ENCODE results near the gene CHMP2A.

The CHMP2A gene

DNA sequence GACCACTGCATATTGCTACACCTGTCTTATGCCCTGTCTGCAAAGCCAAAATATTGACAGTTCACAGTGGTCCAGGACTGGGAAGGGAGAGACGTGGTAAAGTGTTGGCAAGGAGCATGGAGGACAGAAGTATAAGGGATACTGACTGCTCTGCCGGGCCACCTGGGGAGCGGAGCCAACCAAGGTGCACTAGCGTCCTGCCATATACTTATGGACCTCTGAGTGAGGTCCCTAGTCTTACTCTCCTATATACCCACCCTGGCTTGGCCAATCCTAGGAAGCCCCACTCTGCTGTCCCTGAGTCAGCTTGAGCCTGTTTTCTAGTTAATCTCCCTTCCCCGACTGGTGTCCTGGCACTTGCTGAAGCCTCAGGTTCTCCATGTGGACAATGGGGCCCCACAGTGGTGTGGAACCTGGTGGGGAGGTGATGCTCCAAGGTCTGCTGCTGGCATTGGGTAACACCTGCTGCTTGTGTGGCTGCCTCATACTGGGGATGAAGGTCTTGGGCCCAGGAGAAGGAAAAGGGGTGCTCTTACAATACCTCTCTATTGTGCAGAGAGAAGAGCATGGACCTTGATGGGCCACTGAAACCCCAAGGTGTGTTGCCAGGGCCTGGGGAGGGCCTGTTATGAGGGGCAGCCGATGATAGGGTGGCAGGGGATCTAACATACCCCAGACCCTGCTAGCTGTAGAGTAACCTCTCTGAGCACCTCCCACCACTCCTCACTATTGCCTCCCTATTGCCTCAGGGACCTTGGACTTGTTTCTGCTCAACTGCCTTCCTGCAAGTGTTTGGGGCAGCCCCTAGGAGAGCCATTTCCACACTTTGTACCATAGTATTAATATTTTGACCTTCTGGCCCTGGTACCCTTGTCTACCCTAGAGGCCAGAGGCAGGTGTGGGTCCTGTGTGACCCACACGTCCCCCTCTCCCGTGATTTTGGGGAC, 17.8 kb downstream of the CHMP2A start:
- no peak for DNase-seq

DNA sequence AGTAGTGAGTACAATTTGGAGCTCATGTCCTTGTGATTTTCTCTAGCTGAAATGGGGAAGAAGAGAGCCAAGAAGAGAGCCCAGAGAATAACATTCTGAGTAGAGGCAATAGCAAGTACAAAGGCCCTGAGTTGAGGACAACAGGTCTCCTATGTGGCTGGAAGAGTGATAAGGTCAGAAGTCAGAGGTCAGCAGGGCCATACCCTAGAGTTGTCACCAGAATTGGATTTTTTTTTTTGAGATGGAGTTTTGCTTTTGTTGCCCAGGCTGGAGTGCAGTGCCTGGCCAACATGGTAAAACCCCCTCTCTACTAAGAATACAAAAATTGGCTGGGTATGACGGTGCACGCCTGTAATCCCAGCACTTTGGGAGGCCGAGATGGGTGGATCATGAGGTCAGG, 19.0 kb downstream of the CHMP2A start:
- no peak for DNase-seq

DNA sequence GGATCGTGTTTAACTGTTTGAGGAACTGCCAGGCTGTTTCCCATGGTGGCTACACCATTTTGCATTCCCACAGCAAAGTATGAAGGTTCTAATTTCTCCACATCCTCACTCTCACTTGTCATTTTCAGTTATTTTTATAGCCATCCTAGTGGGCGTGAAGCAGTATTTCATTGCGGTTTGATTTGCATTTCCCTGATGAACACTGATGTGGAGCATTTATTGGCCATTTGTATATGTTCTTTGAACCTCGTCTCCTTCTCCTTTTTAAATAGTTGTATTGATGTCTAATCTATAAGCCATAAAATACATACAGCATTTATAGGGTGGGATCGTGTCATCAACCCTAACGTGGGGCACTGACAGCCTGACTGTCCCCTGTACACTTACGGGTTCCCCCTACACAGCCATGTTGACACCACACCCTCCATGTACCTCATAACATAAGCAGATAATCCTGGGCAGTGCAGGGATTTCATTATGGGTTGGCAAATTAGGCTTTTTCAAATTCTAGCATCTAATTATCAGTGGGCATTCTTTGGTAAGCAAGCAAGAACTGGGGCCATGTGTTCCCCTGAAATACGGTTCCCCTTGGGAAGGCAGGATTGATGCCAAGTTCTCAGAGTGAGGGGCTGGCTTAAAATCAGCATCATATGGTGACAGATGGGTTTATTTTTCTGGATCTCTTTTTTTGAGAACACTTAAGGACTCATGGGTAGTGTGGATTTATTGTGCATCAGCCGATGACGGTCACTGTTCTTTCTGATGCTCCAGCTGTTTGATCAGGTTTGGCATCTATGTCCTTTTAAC, 23.7 kb downstream of the CHMP2A start:
- no peak for DNase-seq

DNA sequence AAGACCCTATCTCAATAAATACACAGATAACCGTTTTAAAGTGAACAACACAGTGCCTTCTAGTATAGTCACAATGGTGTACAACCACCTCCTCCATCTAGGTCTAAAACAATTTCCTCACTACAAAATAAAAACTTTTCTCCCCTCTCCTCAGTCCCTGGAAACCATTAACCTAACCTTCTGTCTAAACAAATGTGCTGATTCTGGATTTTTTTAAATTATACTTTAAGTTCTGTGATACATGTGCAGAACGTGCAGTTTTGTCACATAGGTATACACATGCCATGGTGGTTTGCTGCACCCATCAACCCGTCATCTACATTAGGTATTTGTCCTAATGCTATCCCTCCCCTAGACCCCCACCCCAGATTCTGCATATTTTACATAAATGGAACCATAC, 25.5 kb downstream of the CHMP2A start:
- DNase-seq: no peak

- no peak for DNase-seq
These were observed 32.2 kb downstream of the CHMP2A start for GRCh38 chr19:58522709-58523108.

DNA sequence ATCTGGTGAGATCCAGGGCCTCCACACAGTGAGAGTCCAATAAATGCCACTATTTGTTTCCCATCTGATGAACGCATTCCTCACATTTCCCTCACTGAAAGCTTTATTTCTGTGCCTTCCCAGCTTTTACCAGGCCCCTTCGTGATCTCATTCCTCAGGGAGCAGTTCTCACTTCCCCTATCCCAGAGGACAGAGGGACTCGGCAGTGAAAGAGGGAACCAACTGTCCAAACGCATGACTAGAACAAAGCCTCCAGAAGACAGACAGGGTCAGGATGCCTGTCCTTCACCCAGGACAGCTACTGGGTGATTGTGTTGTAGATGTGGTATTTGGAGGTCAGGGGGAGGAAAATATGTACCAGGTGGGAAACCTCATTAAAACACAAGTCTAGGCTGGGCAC, 33.3 kb downstream of the CHMP2A start:
- no peak for DNase-seq

- DNase-seq: no peak
These were observed 34.7 kb downstream of the CHMP2A start for GRCh38 chr19:58520257-58520599.

DNA sequence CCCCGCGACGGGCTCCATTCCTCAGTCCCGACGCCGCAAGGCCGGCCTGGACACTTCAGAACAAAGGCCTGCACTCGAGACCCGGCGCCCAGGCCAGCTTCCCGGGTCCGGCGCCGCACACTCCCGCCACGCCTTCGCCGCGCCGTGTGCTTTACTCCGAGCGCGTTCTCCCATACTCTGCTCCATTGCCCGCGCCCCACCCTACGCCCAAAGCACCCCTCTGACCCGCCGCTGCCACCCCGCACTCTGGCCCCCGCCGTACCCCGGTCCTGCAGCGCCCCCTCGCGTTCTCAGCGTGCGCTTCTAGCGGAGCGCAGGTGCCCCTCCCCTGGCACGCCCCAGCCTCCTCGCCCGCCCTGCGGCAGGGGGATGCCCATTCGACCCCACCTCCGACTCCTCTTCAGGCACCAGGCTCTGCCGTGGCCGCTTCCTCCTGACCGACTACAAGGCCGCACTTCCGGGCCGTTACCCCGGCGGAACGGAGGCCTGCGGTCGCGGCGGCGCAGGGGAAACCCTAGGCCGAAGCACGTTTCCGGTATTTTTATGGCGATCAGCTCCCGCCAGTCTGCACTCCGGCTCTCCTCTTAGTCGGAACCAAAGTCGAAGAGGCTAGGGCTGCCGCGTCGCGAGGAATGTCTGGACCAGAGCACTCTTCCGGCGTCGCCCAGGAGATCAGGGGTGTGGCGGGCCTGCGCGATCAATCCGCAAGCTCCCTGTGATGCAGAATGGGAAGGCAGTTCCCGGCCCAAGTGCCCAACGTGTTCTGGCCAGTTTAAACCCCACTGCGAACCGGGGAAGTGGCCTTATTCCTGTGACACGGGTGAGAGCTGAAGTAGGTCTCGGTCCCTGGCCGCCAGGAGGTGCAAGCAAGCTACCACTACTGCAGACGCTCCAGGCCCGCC, 35.3 kb downstream of the CHMP2A start, which contains the start of gene ZBTB45:
Gene ZBTB45 (minus strand): TSS at position 456 of the 902 bp plus-strand sequence. CDS start 2,137 bp downstream, outside the sequence.
- peak; percentile 93 to 97 for DNase-seq

DNA sequence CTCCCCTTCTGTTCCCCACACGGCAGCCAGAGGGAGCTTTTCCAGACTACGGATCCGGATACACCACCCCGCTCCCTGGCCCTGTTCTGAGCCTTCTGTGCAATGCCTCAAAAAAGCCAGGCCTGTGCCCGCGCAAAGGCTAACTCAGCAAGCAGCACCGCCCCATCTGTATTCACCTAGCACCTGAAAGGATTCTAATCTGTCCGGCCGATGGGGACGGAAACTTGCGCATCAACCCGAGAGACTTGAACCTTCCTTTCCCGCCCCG, 35.9 kb downstream of the CHMP2A start:
- DNase-seq: peak; percentile 63 to 66

DNA sequence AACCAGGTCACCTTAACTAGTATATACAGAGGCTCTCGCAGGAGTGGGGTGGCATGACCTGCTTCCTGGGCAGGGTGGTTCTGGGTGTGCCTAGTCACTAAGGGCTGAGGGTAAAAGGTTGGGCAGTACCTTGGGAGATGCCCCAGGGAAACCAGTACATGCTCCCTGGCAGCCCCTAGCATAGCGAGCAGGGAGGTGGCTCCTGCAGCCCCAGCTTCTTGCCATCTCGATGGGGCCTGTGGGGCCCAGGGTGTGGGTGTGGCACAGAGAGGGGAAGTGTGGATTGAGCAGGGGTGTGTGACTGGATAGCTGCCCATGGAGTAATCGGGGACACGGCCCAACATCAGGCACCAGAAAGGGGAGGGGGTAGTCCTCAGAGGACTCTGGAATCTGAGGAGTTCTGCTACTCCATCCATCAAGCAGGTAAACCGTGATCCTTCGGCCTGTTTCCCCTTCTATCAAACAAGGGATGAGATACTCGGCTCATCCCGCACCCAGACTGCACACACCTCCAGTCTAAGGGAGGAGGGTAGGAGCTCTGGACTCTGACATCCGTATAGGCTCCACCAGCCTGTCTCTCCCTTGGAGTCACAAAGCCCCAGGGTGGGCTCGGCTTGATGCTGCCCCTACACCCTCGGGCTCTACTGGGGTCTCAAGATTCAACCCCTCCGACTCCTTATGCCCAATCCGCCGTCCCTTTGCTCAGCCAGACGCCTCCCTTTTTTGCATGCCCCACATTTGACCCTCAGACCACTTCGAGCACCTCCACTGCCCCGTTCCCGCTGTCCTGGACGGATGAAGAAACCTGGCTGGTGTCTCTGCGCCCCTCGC, 36.4 kb downstream of the CHMP2A start:
- no peak for DNase-seq

DNA sequence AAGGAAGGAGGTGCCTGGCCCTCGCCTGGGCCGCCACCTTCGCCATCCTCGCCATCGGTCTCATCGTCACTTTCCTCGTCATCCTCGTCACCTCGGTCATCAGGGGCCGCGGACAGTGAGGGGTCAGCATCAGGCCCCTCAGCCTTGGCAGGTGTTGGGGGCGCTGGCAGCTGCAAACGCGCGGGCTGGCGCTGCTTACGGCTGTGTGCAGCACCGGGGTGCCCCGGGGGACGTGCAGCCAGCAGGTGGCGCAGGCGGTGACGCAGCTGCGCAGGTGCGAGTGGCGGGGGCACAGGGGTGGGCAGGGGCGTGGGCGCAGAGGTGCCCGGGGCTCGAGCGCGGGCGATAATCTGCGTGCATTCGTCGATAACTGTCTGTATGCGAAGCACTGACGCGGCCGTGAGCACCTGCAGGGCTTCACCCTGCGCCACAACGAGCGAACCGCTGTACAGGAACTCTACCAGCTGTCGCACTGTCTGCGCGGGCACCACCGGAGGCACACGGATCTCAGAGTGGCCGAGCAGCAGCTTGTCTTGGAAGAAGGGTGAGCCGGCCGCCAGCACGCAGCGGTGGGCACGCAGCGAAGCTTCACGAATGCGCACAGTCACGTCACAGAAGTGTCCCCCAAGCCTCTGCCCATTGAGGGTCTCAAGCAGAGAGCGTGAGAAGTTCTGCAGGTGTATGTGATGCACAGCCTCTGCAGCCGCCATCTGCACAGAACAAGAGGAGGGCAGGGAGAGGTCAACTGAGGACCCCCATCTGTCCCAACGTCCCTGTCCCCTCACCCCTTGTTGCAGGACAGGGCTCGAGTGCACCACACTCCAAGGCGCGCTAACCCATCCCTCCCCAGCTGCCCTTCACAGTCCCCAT, 37.7 kb downstream of the CHMP2A start:
- DNase-seq: no peak

- DNase-seq: no peak
These were observed 38.6 kb downstream of the CHMP2A start for GRCh38 chr19:58516246-58516836.

DNA sequence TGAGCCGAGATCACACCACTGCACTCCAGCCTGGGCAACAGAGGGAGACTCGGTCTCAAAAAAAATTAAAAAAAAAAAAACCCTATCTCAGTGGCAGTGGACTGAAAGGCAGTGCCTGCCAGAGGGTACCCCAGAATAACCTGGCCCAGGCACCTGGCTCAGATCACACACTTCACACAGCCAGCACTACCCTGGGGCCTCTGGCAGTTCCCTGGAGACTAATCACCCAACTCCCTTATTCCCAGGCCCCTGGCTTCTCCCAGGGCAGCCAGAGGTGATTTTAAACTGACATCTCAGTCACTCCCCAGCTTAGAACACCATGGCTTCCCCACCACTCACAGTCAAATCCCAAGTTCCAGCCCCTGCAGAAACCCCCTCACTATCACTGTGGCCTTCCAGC, 39.6 kb downstream of the CHMP2A start:
- no peak for DNase-seq

GRCh38 chr19:58514564-58515022, 40.3 kb downstream of the CHMP2A start:
- DNase-seq: no peak

DNA sequence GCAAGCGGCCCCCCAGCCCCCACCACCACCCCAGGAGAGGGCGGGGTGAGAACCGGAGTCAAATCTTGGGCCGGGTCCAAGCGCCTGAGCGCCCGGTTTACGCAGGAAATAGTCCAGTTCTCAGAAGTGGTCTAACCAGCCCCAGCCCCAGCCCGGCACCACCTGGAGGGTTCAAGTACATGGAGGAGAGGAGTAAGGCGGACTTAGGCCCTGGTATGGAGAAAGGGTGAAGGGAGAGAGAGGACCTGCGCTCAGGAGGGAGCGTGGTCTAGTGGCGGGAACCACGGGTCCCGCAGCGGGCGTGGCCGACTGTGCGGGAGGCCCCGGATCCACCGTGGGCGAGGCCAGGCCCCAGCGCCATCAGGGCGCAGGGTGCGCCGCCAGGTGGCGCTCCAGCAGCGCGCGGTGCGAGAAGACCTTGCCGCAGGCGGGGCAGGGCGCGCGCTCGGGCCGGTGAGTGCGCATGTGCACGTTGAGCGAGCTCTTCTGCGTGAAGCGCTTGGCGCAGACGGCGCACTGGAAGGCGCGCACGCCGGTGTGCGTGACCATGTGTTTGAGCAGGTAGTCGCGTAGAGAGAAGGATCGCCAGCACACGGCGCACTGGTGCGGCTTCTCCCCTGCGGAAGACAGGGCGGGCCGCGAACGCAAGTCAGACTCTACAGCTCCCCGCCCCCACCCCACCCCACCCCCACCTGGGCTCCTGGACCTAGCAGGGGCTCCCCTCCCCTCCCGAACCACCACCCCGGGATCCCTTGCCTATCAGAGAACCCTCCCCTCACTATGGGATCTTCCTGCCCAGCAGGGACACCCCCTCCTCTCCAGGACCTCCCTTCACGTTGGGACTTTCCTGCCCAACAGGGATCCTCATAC, 41.0 kb downstream of the CHMP2A start:
- peak; percentile 66 to 72 for DNase-seq

- no peak for DNase-seq
These were observed 41.7 kb downstream of the CHMP2A start for GRCh38 chr19:58513213-58513693.

- no peak for DNase-seq
These were observed 43.3 kb downstream of the CHMP2A start, which contains the start of gene SLC27A5 for GRCh38 chr19:58511353-58512208. Gene SLC27A5, minus strand, starts transcription at chr19:58511992. Its CDS starts 37 bp downstream, at chr19:58511955.
